Liver (tissue), 3 donors: ENCODE measurements around the gene ACTN1.

Source experiments
- CTCF ChIP-seq: fragments of 150-350 bp; IDR thresholded peaks from 2 replicates; pipeline ENCODE4 v1.5.1; 2017; ENCODE audit warnings: improper control_type of control experiment, low read depth, low read length; ENCODE audit not compliant: missing input control
- FOXA1 ChIP-seq: IDR thresholded peaks from 2 replicates; pipeline ENCODE4 v1.6.1; 2016; ENCODE audit warnings: antibody characterized with exemption
- GABPA ChIP-seq, 2 donors: IDR thresholded peaks in 1 of 2; conservative IDR thresholded peaks in 1 of 2; 2 replicates each; pipeline ENCODE4 v1.6.1; 2016; ENCODE audit warnings: antibody characterized with exemption in 2 of 2, mild to moderate bottlenecking in 1 of 2, moderate library complexity in 1 of 2
- RXRA ChIP-seq, 2 donors: IDR thresholded peaks; 2 replicates each; pipeline ENCODE4 v1.6.1; 2017 to 2018; ENCODE audit warnings: antibody characterized with exemption in 2 of 2, mild to moderate bottlenecking in 1 of 2
- TF ChIP-seq, protein P1 (sequence below): IDR thresholded peaks from 2 replicates; pipeline ENCODE4 v1.6.1; 2016; ENCODE audit warnings: antibody characterized with exemption
- donor health status: healthy.
- donor health status: healthy.

DNA sequence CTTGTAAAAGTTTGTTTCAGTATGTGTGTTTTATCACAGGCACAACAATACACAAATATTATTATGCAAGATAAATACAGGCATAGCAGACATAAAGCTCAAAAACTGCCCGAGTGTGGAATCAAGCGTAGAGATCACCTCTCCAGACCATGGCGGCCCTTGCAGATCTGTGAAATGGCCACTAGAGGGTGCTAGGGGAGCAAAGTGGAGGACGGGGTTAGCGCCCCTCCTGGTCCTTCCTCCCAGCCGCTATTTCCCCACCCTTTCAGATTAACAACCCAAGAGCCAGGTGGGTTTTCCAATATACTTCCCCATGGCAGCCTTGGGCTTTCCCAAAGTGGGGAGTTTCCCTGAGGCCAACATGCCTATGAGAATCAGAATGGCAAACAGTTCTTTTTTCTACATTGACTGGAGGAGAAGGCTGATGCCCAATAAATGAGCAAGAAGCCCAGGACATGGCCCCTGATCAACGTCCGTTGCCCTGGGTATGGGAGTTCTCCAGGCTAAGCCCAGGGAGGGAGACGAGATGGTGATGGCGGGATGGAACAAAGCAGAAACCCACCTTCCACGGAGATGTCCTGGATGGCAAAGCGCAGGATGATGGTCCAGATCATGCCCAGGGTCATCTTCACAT, 67.4 kb downstream of the ACTN1 start:
- TF ChIP-seq CTCF (peak; percentile 99), RXRA (IDR thresholded peaks at IDR 0.05) (peak in 1 of 2 donors; percentile 44), FOXA1 (no peak), GABPA (IDR thresholded peaks at IDR 0.05 in 1 of 2, conservative IDR thresholded peaks at IDR 0.05 in 1 of 2) (no peak)
- TF ChIP-seq, protein P1, sequence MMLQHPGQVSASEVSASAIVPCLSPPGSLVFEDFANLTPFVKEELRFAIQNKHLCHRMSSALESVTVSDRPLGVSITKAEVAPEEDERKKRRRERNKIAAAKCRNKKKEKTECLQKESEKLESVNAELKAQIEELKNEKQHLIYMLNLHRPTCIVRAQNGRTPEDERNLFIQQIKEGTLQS = no peak
